H1 (cell line): ENCODE measurements around the gene CFAP65. TPM values are rescaled to one million over a fixed set of nuclear protein-coding genes. Genes with fewer than 3 reads are reported as not detected.

Source experiments
- CTCF ChIA-PET: fragments of 300-600 bp; sonication (Branson Sonifier 250); formaldehyde crosslinking; loops from one replicate; lab custom pipeline; 2021; ENCODE audit not compliant: partially characterized antibody; lab: Charles Lee
- POLR2A ChIA-PET: fragments of 300-600 bp; sonication (Branson Sonifier 250); formaldehyde crosslinking; loops from one replicate; lab custom pipeline; 2021; ENCODE audit warnings: inconsistent platforms; ENCODE audit not compliant: partially characterized antibody; lab: Charles Lee
- DNase-seq, 2 experiments: peaks; one replicate each; pipeline versions ENCODE4 v3.0.0 to v3.0.0-alpha.2; 2010 to 2022; ENCODE audit warnings: low spot score in 2 of 2, low read depth in 1 of 2, mixed read lengths in 1 of 2
- FAIRE-seq: peaks from 2 replicates; lab custom pipeline; 2011; peaks lifted over from hg19 to GRCh38; lab: Jason Lieb, UNC
- H2AFZ ChIP-seq: 2 replicates; pipeline ENCODE4 v1.8.1; 2012; ENCODE audit warnings: low read length, inconsistent platforms
- H2AK5ac ChIP-seq: 2 replicates; pipeline ENCODE4 v1.6.1; 2013; ENCODE audit warnings: low read depth, low read length
- H2BK120ac ChIP-seq: replicated peaks from 2 replicates; pipeline ENCODE3; 2013; ENCODE audit warnings: low read depth, low read length, inconsistent platforms
- H2BK12ac ChIP-seq: 2 replicates; pipeline ENCODE4 v1.6.1; 2013; ENCODE audit warnings: low read depth, low read length
- H2BK15ac ChIP-seq: 2 replicates; pipeline ENCODE4 v1.6.1; 2013; ENCODE audit warnings: low read length
- H2BK20ac ChIP-seq: 2 replicates; pipeline ENCODE4 v1.6.1; 2013; ENCODE audit warnings: low read length
- H2BK5ac ChIP-seq: 2 replicates; pipeline ENCODE4 v1.6.1; 2013; ENCODE audit warnings: low read depth, low read length
- H3K14ac ChIP-seq: 2 replicates; pipeline ENCODE4 v1.6.1; 2013; ENCODE audit warnings: inconsistent platforms; ENCODE audit not compliant: insufficient read length
- H3K18ac ChIP-seq: 2 replicates; pipeline ENCODE4 v1.6.1; 2013; ENCODE audit warnings: low read length; ENCODE audit errors: extremely low read depth
- H3K23ac ChIP-seq: 2 replicates; pipeline ENCODE4 v1.6.1; 2013; ENCODE audit warnings: inconsistent platforms; ENCODE audit not compliant: insufficient read length
- H3K23me2 ChIP-seq: 2 replicates; pipeline ENCODE4 v1.6.1; 2013; ENCODE audit warnings: low read depth, low read length
- H3K27ac ChIP-seq: 2 replicates; pipeline ENCODE4 v1.6.1; 2011; ENCODE audit warnings: low read depth, low read length, inconsistent platforms
- H3K27me3 ChIP-seq, 4 experiments: replicated peaks in 1 of 4; 1 replicate in 1 of 4; 2 replicates in 3 of 4; pipeline versions ENCODE4 v1.6.1 to v1.8.1; 2011 to 2013; ENCODE audit warnings: low read length in 3 of 4, mild to moderate bottlenecking in 3 of 4, inconsistent platforms in 2 of 4, mixed read lengths in 2 of 4, moderate library complexity in 1 of 4; ENCODE audit not compliant: control insufficient read depth in 3 of 4, insufficient read depth in 3 of 4; ENCODE audit errors: extremely low read depth in 1 of 4
- H3K36me3 ChIP-seq, 4 experiments: 2 replicates each; pipeline versions ENCODE4 v1.6.1 to v1.8.1; 2011 to 2013; ENCODE audit warnings: mild to moderate bottlenecking in 4 of 4, low read length in 3 of 4, moderate library complexity in 2 of 4, control low read depth in 1 of 4, inconsistent platforms in 1 of 4; ENCODE audit not compliant: insufficient read depth in 4 of 4, control insufficient read depth in 2 of 4
- H3K4ac ChIP-seq: replicated peaks from 2 replicates; pipeline ENCODE3; 2013; ENCODE audit warnings: low read length, low read depth, mixed read lengths, inconsistent platforms; ENCODE audit not compliant: insufficient read length
- H3K4me1 ChIP-seq, 4 experiments: replicated peaks in 1 of 4; 1 replicate in 1 of 4; 2 replicates in 3 of 4; pipeline versions ENCODE4 v1.6.1 to v1.8.1; 2011 to 2013; ENCODE audit warnings: low read length in 3 of 4, inconsistent platforms in 2 of 4, mixed read lengths in 1 of 4; ENCODE audit not compliant: insufficient read depth in 4 of 4, control insufficient read depth in 3 of 4
- H3K4me2 ChIP-seq, 2 experiments: 2 replicates each; pipeline versions ENCODE4 v1.6.1 to v1.8.1; 2011 to 2013; ENCODE audit warnings: low read depth in 2 of 2, low read length in 2 of 2, control low read depth in 1 of 2, inconsistent platforms in 1 of 2, mild to moderate bottlenecking in 1 of 2; ENCODE audit not compliant: insufficient read depth in 1 of 2
- H3K4me3 ChIP-seq, 4 experiments: fragments of 200-600, 300-600 bp in 1 of 4; sonication (generic), shearing (Covaris generic), sonication (Bioruptor Twin) in 1 of 4; 2 replicates each; pipeline versions ENCODE4 v1.5.1 to v1.8.1; 2011 to 2016; ENCODE audit warnings: low read length in 4 of 4, low read depth in 3 of 4, control low read depth in 2 of 4, inconsistent platforms in 2 of 4, mild to moderate bottlenecking in 2 of 4, mixed read lengths in 1 of 4, moderate library complexity in 1 of 4; ENCODE audit not compliant: insufficient read depth in 2 of 4; ENCODE audit errors: extremely low read depth in 1 of 4
- H3K56ac ChIP-seq: replicated peaks from 2 replicates; pipeline ENCODE3; 2013; ENCODE audit warnings: low read depth, mild to moderate bottlenecking, mixed read lengths, low read length, inconsistent platforms; ENCODE audit not compliant: insufficient read length
- H3K79me1 ChIP-seq: 2 replicates; pipeline ENCODE4 v1.6.1; 2013; ENCODE audit warnings: low read depth, low read length, control low read depth
- H3K79me2 ChIP-seq, 2 experiments: 2 replicates each; pipeline versions ENCODE4 v1.6.1 to v1.8.1; 2012 to 2013; ENCODE audit warnings: low read length in 2 of 2, mild to moderate bottlenecking in 2 of 2, inconsistent platforms in 1 of 2; ENCODE audit not compliant: insufficient read depth in 2 of 2, control insufficient read depth in 1 of 2
- H3K9ac ChIP-seq, 4 experiments: replicated peaks in 1 of 4; 1 replicate in 1 of 4; 2 replicates in 3 of 4; pipeline versions ENCODE4 v1.6.1 to v1.8.1; 2011 to 2013; ENCODE audit warnings: low read depth in 3 of 4, low read length in 3 of 4, control low read depth in 2 of 4, mild to moderate bottlenecking in 2 of 4, moderate library complexity in 2 of 4, inconsistent platforms in 1 of 4; ENCODE audit errors: extremely low read depth in 1 of 4
- H3K9me3 ChIP-seq, 2 experiments: 2 replicates each; pipeline versions ENCODE4 v1.6.1 to v1.8.1; 2012 to 2013; ENCODE audit warnings: mild to moderate bottlenecking in 2 of 2, moderate library complexity in 2 of 2, control low read depth in 1 of 2, inconsistent platforms in 1 of 2, low read depth in 1 of 2, low read length in 1 of 2, mixed read lengths in 1 of 2; ENCODE audit not compliant: insufficient read depth in 2 of 2
- H4K20me1 ChIP-seq, 2 experiments: replicated peaks in 1 of 2; 2 replicates each; pipeline versions ENCODE3 to v1.8.1; 2011 to 2013; ENCODE audit warnings: inconsistent platforms in 2 of 2, low read length in 2 of 2, mild to moderate bottlenecking in 1 of 2; ENCODE audit not compliant: insufficient read depth in 2 of 2, control insufficient read depth in 1 of 2
- H4K5ac ChIP-seq: 2 replicates; pipeline ENCODE4 v1.6.1; 2013; ENCODE audit warnings: low read length, low read depth, mixed read lengths, inconsistent platforms; ENCODE audit not compliant: insufficient read length
- H4K8ac ChIP-seq: 2 replicates; pipeline ENCODE4 v1.8.0; 2013; ENCODE audit warnings: mild to moderate bottlenecking, moderate library complexity, low read length, inconsistent platforms; ENCODE audit not compliant: insufficient read depth; ENCODE audit errors: extremely low read depth
- H4K91ac ChIP-seq: replicated peaks from 2 replicates; pipeline ENCODE3; 2013; ENCODE audit warnings: low read length, mixed read lengths, inconsistent platforms; ENCODE audit not compliant: insufficient read length
- CHD1 ChIP-seq: IDR thresholded peaks from 2 replicates; pipeline ENCODE4 v1.6.1; 2012; ENCODE audit warnings: low read depth, low read length, improper control_type of control experiment
- RBBP5 ChIP-seq: IDR thresholded peaks from 2 replicates; pipeline ENCODE4 v1.7.1; 2012; ENCODE audit warnings: low read depth, mild to moderate bottlenecking, inconsistent platforms, low read length, moderate library complexity, borderline replicate concordance
- SRF ChIP-seq: IDR thresholded peaks from 2 replicates; pipeline ENCODE4 v1.6.1; 2011; ENCODE audit warnings: mild to moderate bottlenecking, low read depth, low read length, moderate library complexity
- WGBS, 2 experiments: shearing (Covaris generic) in 1 of 2; methylation state at CpG; one replicate each; pipeline versions ENCODE4 v1.1.6 to v1.1.7; 2013 to 2015; ENCODE audit warnings: low lambda C conversion rate in 2 of 2, mixed read lengths in 2 of 2, inconsistent platforms in 1 of 2, low coverage in 1 of 2, missing lambda C conversion rate in 1 of 2; ENCODE audit not compliant: insufficient replicate concordance in 2 of 2, insufficient coverage in 1 of 2, insufficient read length in 1 of 2; ENCODE audit errors: extremely low coverage in 1 of 2, missing lambda C conversion rate in 1 of 2; 5-methylcytosine and 5-hydroxymethylcytosine counted together
- polyA plus RNA-seq, 7 experiments: library from polyadenylated mRNA; depleted of rRNA in 3 of 7; stranded (reverse) in 5 of 7; unstranded in 2 of 7; fragments of >200 nt in 5 of 7; fragments of 200-250 nt in 2 of 7; gene quantifications; 1 replicate in 5 of 7; 2 replicates in 1 of 7; 4 replicates in 1 of 7; pipeline versions ENCODE4 v1.2.1 to v1.2.3, GENCODE V29; 2011 to 2013; ENCODE audit warnings: missing spikeins in 2 of 7, mixed read lengths in 2 of 7
- total RNA-seq: library from RNA; stranded (reverse); fragmentation: NEBNext Ultra II Directional; extraction: Animal tissue kit (Norgen Biotek cat#: 25700); gene quantifications from 2 replicates; pipeline ENCODE4 v1.2.1, GENCODE V29; 2021

CFAP65 gene
- total and polyA plus RNA-seq, 2 of the 8 experiments (the other 6 are each of a cell fraction or from before 2014, with no cell fraction given), result 0.19 to 0.45 TPM

GRCh38 chr2:219028996-219029828 is 12.1 kb downstream of the CFAP65 start:
- Histone ChIP-seq H3K56ac (no peak overlapping the region), H3K4ac (no peak overlapping the region), H2BK20ac (no peak overlapping the region), H4K91ac (no peak overlapping the region), H3K23ac (no peak overlapping the region), H3K4me2 (no peak overlapping the region), H3K9me3 (no peaks in the 10 kb centered on the region), H4K8ac (no peak overlapping the region; the same call in 1 of the 2 replicates), H3K4me1 (peaks cover 0 to 3% (median under 1%) of the 10 kb centered on the region in 4 experiments; a peak in 2 of 7 replicates), H3K27ac (no peak overlapping the region), H3K79me1 (no peaks in the 10 kb centered on the region), H3K9ac (no peak overlapping the region), H4K20me1 (peaks cover 0 to 2% of the 10 kb centered on the region in 2 experiments)
- TF ChIP-seq CHD1 (no peak), SRF (no peak), RBBP5 (no peak)
- TF ChIP-seq, all 59 proteins: peak for 0
- Histone ChIP-seq H2AK5ac (no peak overlapping the region), H3K27me3 (no peaks in the 10 kb centered on the region; a peak in 1 of 7 replicates), H2AFZ (no peak overlapping the region), H3K23me2 (no peaks in the 10 kb centered on the region), H2BK15ac (no peak overlapping the region), H3K14ac (no peak overlapping the region), H3K79me2 (no peaks in the 10 kb centered on the region), H2BK120ac (no peak overlapping the region), H2BK12ac (no peak overlapping the region), H4K5ac (no peak overlapping the region), H3K36me3 (no peaks in the 10 kb centered on the region), H3K4me3 (no peak overlapping the region), H3K18ac (no peak overlapping the region), H2BK5ac (no peak overlapping the region)
- 78% methylated on average over 12 of the region's 13 CpGs; no CpG with 5 or more reads in 1 of the 2 experiments for WGBS, 2 experiments
- DNase-seq (no peak), FAIRE-seq (no peak)
- CTCF ChIA-PET, result interaction anchor here (0.6 to 45.5 kb wide), 40 partner anchors 7 to 376 kb away, joined by 3 to 1006 read pairs (median 5); partner anchors contain the start of genes CFAP65, CRYBA2, IHH and NHEJ1
- POLR2A ChIA-PET, result interaction anchor here (1.0 kb wide), 1 partner anchor 8 kb away, joined by 3 read pairs; no protein-coding TSS in a partner anchor
